Neutrophil (primary cell): ENCODE measurements around the gene ABL1.

ENCODE experiments used
- H3K27ac ChIP-seq: fragments of 200-600 bp; sonication (generic); 2 replicates; pipeline ENCODE4 v1.5.1; 2016; ENCODE audit warnings: mild to moderate bottlenecking, moderate library complexity
- H3K27me3 ChIP-seq: fragments of 200-600 bp; sonication (generic); 2 replicates; pipeline ENCODE4 v1.6.0; 2016; ENCODE audit warnings: mild to moderate bottlenecking
- H3K36me3 ChIP-seq: fragments of 200-600 bp; sonication (generic); 2 replicates; pipeline ENCODE4 v1.5.1; 2017
- H3K4me1 ChIP-seq, 2 experiments: fragments of 200-600 bp in 1 of 2; sonication (generic) in 1 of 2; 1 replicate in 1 of 2; 2 replicates in 1 of 2; pipeline versions ENCODE4 v1.5.1 to v1.6.1; 2013 to 2016; ENCODE audit warnings: low read depth in 1 of 2, low read length in 1 of 2, mild to moderate bottlenecking in 1 of 2, moderate library complexity in 1 of 2; ENCODE audit not compliant: control insufficient read depth in 1 of 2, insufficient read depth in 1 of 2
- H3K4me3 ChIP-seq, 2 experiments: fragments of 200-600 bp in 1 of 2; sonication (generic) in 1 of 2; 1 replicate in 1 of 2; 2 replicates in 1 of 2; pipeline ENCODE4 v1.5.1; 2013 to 2016; ENCODE audit warnings: low read depth in 1 of 2, low read length in 1 of 2, mild to moderate bottlenecking in 1 of 2, moderate library complexity in 1 of 2
- H3K9me3 ChIP-seq: fragments of 200-600 bp; sonication (generic); 2 replicates; pipeline ENCODE4 v1.5.1; 2016
- CTCF ChIP-seq: fragments of 200-600 bp; sonication (generic); IDR thresholded peaks from 2 replicates; pipeline ENCODE4 v1.5.1; 2016; ENCODE audit warnings: antibody characterized with exemption

ABL1 gene

GRCh38 chr9:130837643-130838042 lies 2.6 kb downstream of the ABL1 start:
- no peak for TF ChIP-seq CTCF
- H3K27ac ChIP-seq: no peak overlapping the region
- peaks cover 15% of the 10 kb centered on the region in 2 experiments for H3K4me1 ChIP-seq
- no peaks in the 10 kb centered on the region for H3K36me3 ChIP-seq
- H3K4me3 ChIP-seq: no peak overlapping the region
- H3K9me3 ChIP-seq: no peaks in the 10 kb centered on the region
- H3K27me3 ChIP-seq: peaks cover 28% of the 10 kb centered on the region

GRCh38 chr9:130839132-130840111 lies 4.4 kb downstream of the ABL1 start:
- H3K27ac ChIP-seq: no peak overlapping the region
- no peaks in the 10 kb centered on the region for H3K36me3 ChIP-seq
- H3K27me3 ChIP-seq: peaks cover 18% of the 10 kb centered on the region
- no peak for TF ChIP-seq CTCF
- no peak overlapping the region for H3K4me3 ChIP-seq
- H3K9me3 ChIP-seq: no peaks in the 10 kb centered on the region
- peaks cover 12 to 14% of the 10 kb centered on the region in 2 experiments for H3K4me1 ChIP-seq

GRCh38 chr9:130842545-130842944 lies 7.5 kb downstream of the ABL1 start:
- Histone ChIP-seq H3K4me3 (no peak overlapping the region), H3K4me1 (peaks cover 6 to 9% of the 10 kb centered on the region in 2 experiments), H3K27ac (no peak overlapping the region), H3K9me3 (no peaks in the 10 kb centered on the region), H3K27me3 (no peaks in the 10 kb centered on the region), H3K36me3 (no peaks in the 10 kb centered on the region)
- TF ChIP-seq CTCF: no peak

- H3K9me3 ChIP-seq: no peaks in the 10 kb centered on the region
- no peak overlapping the region for H3K27ac ChIP-seq
- H3K4me3 ChIP-seq: no peak overlapping the region
- TF ChIP-seq CTCF: no peak
- no peaks in the 10 kb centered on the region for H3K27me3 ChIP-seq
- peaks cover 9 to 13% of the 10 kb centered on the region in 2 experiments for H3K4me1 ChIP-seq
- H3K36me3 ChIP-seq: no peaks in the 10 kb centered on the region
Observed at GRCh38 chr9:130843049-130843908, 8.2 kb downstream of the ABL1 start.

- no peak overlapping the region for H3K4me3 ChIP-seq
- H3K4me1 ChIP-seq: peaks cover 9 to 13% of the 10 kb centered on the region in 2 experiments
- TF ChIP-seq CTCF: no peak
- H3K36me3 ChIP-seq: no peaks in the 10 kb centered on the region
- no peak overlapping the region for H3K27ac ChIP-seq
- H3K9me3 ChIP-seq: no peaks in the 10 kb centered on the region
- H3K27me3 ChIP-seq: no peaks in the 10 kb centered on the region
Observed at GRCh38 chr9:130844044-130844451, 9.0 kb downstream of the ABL1 start.
